NB4 (cell line): ENCODE data around the gene CLSTN1.

Source experiments
- POLR2A ChIP-seq: IDR thresholded peaks from 2 replicates; pipeline ENCODE4 v1.6.1; 2011; ENCODE audit warnings: mild to moderate bottlenecking; ENCODE audit not compliant: insufficient read length; ENCODE audit errors: extremely low read depth
- TF ChIP-seq, protein P1 (sequence below): IDR thresholded peaks from one replicate; pipeline ENCODE4 v1.5.1; 2012; ENCODE audit warnings: low read depth, low read length

DNA sequence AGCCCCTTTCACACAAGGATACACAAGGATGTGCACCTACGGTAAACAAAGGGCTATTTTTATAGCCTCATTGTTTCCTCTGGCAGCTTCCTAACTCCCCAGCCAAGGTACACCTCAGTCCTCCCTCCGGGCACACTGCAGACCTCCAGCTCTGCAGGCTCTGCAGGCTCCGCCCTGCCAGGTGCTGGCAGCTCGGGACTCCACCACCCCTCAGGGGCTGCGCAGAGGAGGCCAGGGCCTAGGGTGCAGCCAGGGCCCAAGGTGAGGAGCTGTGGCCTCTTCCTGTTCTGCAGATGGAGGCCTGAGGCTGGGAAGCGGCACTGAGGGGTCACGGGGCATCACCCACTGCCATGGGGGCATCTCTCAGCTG is 19.8 kb upstream of the CLSTN1 start:
- TF ChIP-seq, protein P1, sequence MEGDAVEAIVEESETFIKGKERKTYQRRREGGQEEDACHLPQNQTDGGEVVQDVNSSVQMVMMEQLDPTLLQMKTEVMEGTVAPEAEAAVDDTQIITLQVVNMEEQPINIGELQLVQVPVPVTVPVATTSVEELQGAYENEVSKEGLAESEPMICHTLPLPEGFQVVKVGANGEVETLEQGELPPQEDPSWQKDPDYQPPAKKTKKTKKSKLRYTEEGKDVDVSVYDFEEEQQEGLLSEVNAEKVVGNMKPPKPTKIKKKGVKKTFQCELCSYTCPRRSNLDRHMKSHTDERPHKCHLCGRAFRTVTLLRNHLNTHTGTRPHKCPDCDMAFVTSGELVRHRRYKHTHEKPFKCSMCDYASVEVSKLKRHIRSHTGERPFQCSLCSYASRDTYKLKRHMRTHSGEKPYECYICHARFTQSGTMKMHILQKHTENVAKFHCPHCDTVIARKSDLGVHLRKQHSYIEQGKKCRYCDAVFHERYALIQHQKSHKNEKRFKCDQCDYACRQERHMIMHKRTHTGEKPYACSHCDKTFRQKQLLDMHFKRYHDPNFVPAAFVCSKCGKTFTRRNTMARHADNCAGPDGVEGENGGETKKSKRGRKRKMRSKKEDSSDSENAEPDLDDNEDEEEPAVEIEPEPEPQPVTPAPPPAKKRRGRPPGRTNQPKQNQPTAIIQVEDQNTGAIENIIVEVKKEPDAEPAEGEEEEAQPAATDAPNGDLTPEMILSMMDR: no peak
- no peak for TF ChIP-seq POLR2A
